Measurements from ENCODE around the gene DUSP19. TPM values are rescaled to one million over a fixed set of nuclear protein-coding genes. Genes with fewer than 3 reads are reported as not detected.

The DUSP19 gene
- total and polyA plus RNA-seq, 2 of the 8 experiments (the other 6 are each of a cell fraction or from before 2014, with no cell fraction given) = 0.73 to 2.3 TPM

DNA sequence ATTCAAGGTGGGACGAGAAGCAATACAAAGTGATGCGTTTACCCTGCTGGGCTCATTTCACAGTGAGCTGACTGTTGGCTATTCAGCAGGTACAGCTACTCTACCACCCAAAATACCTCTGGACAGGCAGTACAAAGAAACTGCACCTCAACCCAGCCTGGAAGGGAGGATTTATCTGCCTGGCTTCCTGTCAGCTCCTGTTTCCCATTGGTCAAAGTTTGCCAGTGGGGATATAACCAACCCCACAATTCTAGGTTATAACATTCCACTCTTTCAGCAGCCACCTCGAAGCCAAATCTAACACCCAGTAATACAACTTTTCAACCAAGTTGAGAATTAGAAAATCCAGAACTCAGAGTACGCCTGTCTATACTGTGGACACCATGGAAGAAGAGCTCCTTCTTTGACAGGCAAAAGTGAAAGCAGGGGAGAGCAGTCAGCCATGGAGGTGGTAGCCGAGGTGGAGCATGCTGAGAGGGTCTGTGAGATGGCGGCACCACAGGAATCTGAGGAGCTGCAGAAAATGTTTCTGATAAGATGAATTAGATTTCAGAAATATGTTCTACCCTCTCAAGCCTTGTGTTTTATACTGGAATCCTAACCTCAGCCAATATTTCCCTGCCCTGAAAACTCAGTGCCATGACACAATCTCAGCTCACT, 10.8 kb downstream of the DUSP19 start (continued):
- TF ChIP-seq, protein P1, sequence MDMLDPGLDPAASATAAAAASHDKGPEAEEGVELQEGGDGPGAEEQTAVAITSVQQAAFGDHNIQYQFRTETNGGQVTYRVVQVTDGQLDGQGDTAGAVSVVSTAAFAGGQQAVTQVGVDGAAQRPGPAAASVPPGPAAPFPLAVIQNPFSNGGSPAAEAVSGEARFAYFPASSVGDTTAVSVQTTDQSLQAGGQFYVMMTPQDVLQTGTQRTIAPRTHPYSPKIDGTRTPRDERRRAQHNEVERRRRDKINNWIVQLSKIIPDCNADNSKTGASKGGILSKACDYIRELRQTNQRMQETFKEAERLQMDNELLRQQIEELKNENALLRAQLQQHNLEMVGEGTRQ (IDR thresholded peaks at IDR 0.05; ENCODE audit: low read length) = no peak
- no peak for TF ChIP-seq TBP (IDR thresholded peaks at IDR 0.05; ENCODE audit: low read depth, low read length)
- no peak for TF ChIP-seq TAF1 (IDR thresholded peaks at IDR 0.05; ENCODE audit: low read depth, low read length)
- TF ChIP-seq, protein P2, sequence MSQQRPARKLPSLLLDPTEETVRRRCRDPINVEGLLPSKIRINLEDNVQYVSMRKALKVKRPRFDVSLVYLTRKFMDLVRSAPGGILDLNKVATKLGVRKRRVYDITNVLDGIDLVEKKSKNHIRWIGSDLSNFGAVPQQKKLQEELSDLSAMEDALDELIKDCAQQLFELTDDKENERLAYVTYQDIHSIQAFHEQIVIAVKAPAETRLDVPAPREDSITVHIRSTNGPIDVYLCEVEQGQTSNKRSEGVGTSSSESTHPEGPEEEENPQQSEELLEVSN (IDR thresholded peaks at IDR 0.05) = no peak
